Central memory CD4-positive, alpha-beta T cell (primary cell): ENCODE results near the gene OPRD1.
"Not testable (repeated sequence)": the region's sequence is repeated elsewhere in the genome, so short reads cannot be mapped to it uniquely, and the experiment has no call there.

Experiments used
- DNase-seq: peaks from one replicate; pipeline ENCODE4 v3.0.0; 2022

OPRD1 gene

GRCh38 chr1:28803051-28803450 is 8.9 kb upstream of the OPRD1 start:
- DNase-seq: no peak

- DNase-seq: no peak
Measured at GRCh38 chr1:28803662-28804061, 8.3 kb upstream of the OPRD1 start.

GRCh38 chr1:28804071-28804470 is 7.9 kb upstream of the OPRD1 start:
- DNase-seq: no peak

GRCh38 chr1:28807046-28807445 is 4.9 kb upstream of the OPRD1 start:
- DNase-seq: no peak

GRCh38 chr1:28807986-28808385 is 4.0 kb upstream of the OPRD1 start:
- no peak for DNase-seq

GRCh38 chr1:28811369-28811765 is 603 bp upstream of the OPRD1 start:
- DNase-seq: no peak

- DNase-seq: no peak
Measured at GRCh38 chr1:28812669-28813468, 899 bp downstream of the OPRD1 start.

GRCh38 chr1:28813931-28814465 is 2.0 kb downstream of the OPRD1 start:
- DNase-seq: no peak

GRCh38 chr1:28815533-28816185 is 3.7 kb downstream of the OPRD1 start:
- DNase-seq: no peak

- no peak for DNase-seq
Measured at GRCh38 chr1:28817133-28817532, 5.2 kb downstream of the OPRD1 start.

- DNase-seq: no peak
Measured at GRCh38 chr1:28819020-28819419, 7.0 kb downstream of the OPRD1 start.

- no peak for DNase-seq
Measured at GRCh38 chr1:28822799-28823198, 10.8 kb downstream of the OPRD1 start.

GRCh38 chr1:28824061-28824460 is 12.1 kb downstream of the OPRD1 start:
- not testable (repeated sequence) for DNase-seq

- not testable (repeated sequence) for DNase-seq
Measured at GRCh38 chr1:28828227-28828858, 16.4 kb downstream of the OPRD1 start.

GRCh38 chr1:28830814-28831213 is 18.8 kb downstream of the OPRD1 start:
- no peak for DNase-seq

- no peak for DNase-seq
Measured at GRCh38 chr1:28832966-28833365, 21.0 kb downstream of the OPRD1 start.

- DNase-seq: no peak
Measured at GRCh38 chr1:28833381-28833780, 21.4 kb downstream of the OPRD1 start.

GRCh38 chr1:28835237-28835650 is 23.3 kb downstream of the OPRD1 start:
- no peak for DNase-seq

- DNase-seq: no peak
Measured at GRCh38 chr1:28836421-28836956, 24.5 kb downstream of the OPRD1 start.

GRCh38 chr1:28840928-28841544 is 29.1 kb downstream of the OPRD1 start:
- no peak for DNase-seq

- no peak for DNase-seq
Measured at GRCh38 chr1:28845786-28846543, 34.0 kb downstream of the OPRD1 start.

- not testable (repeated sequence) for DNase-seq
Measured at GRCh38 chr1:28847207-28847606, 35.2 kb downstream of the OPRD1 start.
